T-helper 2 cell treated with Interferon-gamma antibody and Interleukin-4, amounts not matched to agents 5 μg/mL and 100 μg/mL, for 36 hours (primary cell): ENCODE results near the gene LAMA3.
A peak's percentile ranks its signal among the peaks of the same experiment; 100 is the strongest.

Source experiments
- DNase-seq: peaks from one replicate; pipeline ENCODE4 v3.0.0; 2021; ENCODE audit warnings: low spot score
- H3K27ac Mint-ChIP-seq: one replicate; pipeline ENCODE4 v1.8.0; 2021; ENCODE audit warnings: mild to moderate bottlenecking, mixed read lengths
- H3K27me3 Mint-ChIP-seq: one replicate; pipeline ENCODE4 v1.8.0; 2021; ENCODE audit warnings: low read depth, mixed read lengths
- H3K36me3 Mint-ChIP-seq: one replicate; pipeline ENCODE4 v1.8.0; 2021; ENCODE audit warnings: low read depth, mixed read lengths
- H3K4me1 Mint-ChIP-seq: one replicate; pipeline ENCODE4 v1.8.0; 2021; ENCODE audit warnings: low read depth, mixed read lengths
- H3K4me3 Mint-ChIP-seq: one replicate; pipeline ENCODE4 v1.8.0; 2022; ENCODE audit warnings: mild to moderate bottlenecking, moderate library complexity, mixed read lengths
- H3K9me3 Mint-ChIP-seq: one replicate; pipeline ENCODE4 v1.8.0; 2021; ENCODE audit warnings: mixed read lengths

Gene LAMA3

DNA sequence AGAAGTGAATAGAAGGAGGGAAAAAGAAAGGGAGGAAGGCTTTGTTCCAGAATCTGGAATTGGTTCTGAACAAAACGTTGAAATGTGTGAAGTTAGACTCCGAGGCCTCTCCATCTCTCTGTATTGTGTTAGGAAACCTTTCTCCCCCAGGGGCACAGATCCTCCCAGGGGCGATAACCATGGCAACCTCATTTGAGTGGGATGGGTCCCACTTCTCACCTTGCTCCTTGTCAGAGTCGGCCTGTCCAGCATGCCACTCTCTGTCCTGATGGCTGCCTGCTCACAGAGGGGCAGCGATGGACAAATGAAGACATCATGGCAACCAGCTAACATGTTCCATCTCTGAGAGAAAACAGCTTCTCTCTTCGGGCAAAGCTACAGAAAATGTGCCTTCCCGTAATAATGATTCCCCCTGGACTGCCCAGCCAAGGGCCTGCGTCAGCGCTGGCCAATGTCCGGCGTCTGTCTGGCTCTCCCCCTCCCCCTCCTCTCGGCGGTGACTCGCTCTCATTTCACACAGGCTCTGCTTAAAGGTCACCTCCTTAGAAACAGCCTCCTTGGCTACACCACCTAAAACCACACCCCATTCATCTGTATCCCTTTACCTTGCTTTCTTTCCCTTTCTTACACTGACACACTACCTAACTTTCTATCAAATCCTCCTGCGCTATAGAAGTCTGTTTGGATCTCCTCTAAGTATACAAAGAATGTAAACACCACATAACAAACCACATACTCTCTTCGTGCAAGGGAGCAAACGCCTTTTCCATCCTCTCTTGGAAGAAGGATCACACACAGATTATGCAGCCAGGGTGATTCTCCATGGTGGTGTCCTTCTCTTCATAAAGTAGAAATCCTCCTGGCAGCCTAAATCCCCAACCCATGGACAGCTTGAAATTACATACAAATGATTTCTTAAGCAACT lies 293.2 kb downstream of the LAMA3 start:
- Mint-ChIP-seq H3K27ac (no peak overlapping the region), H3K36me3 (peaks cover 2% of the 10 kb centered on the region), H3K4me1 (peaks cover 2% of the 10 kb centered on the region), H3K27me3 (peaks cover 28% of the 10 kb centered on the region), H3K9me3 (peaks cover 10% of the 10 kb centered on the region), H3K4me3 (no peak overlapping the region)
- no peak for DNase-seq

DNA sequence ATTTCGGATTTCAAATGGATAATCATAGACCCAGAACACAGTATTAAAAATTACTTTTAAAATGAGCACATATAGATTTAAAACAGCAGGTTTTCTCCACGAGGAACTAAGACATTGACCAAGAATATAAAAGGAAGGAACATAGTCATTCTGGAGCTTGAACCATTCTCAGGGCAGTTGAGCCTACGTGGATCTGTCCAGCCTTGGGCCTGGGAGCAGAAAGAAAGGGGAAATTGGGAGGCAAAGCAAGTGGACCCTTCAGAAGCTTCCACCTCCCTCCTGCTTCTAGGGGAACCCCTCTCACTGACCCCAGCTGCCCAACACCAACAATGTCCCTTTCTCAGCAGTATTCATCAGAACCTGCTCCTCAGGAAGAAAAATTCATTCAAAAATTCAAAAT lies 293.9 kb downstream of the LAMA3 start:
- no peak overlapping the region for H3K27ac Mint-ChIP-seq
- H3K27me3 Mint-ChIP-seq = peaks cover 29% of the 10 kb centered on the region
- peaks cover 10% of the 10 kb centered on the region for H3K9me3 Mint-ChIP-seq
- no peak overlapping the region for H3K4me3 Mint-ChIP-seq
- peaks cover 2% of the 10 kb centered on the region for H3K4me1 Mint-ChIP-seq
- DNase-seq = no peak
- peaks cover 3% of the 10 kb centered on the region for H3K36me3 Mint-ChIP-seq

DNA sequence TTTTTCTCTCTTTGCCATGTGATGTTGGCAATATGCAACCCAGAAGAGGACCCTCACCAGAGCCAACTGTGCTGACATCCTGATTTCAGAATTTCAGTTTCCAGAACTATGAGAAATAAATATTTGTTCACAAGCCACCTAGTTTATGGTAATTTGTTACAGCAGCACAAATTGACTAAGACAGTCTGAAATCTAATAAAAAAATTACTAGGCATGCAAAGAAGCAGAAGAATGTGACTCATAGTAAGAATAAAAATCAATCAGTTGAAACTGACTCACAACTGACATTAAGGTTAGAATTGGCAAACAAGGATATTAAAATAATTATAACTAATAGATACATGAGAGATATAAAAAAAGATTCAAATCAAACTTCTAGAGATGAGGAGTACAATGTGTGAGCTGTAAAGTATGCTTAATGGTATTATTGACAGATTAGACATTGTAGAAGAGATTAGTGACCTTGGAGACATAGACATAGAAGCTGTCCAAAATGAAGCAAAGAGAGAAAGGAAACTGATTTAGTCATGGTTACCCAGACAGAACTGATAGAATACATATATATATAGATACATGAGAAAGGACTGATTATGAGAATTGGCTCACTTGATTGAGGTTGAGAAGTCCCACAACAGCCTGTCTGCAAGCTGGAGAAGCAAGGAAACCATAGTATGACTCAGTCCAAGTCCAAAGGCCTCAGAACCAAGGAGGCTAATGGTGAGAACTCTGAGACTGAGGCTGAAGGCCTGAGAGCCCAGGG lies 297.5 kb downstream of the LAMA3 start:
- Mint-ChIP-seq H3K27ac (no peak overlapping the region), H3K4me3 (no peak overlapping the region), H3K9me3 (peaks cover 10% of the 10 kb centered on the region), H3K4me1 (peaks cover 15% of the 10 kb centered on the region), H3K27me3 (peaks cover 50% of the 10 kb centered on the region), H3K36me3 (peaks cover 5% of the 10 kb centered on the region)
- no peak for DNase-seq

DNA sequence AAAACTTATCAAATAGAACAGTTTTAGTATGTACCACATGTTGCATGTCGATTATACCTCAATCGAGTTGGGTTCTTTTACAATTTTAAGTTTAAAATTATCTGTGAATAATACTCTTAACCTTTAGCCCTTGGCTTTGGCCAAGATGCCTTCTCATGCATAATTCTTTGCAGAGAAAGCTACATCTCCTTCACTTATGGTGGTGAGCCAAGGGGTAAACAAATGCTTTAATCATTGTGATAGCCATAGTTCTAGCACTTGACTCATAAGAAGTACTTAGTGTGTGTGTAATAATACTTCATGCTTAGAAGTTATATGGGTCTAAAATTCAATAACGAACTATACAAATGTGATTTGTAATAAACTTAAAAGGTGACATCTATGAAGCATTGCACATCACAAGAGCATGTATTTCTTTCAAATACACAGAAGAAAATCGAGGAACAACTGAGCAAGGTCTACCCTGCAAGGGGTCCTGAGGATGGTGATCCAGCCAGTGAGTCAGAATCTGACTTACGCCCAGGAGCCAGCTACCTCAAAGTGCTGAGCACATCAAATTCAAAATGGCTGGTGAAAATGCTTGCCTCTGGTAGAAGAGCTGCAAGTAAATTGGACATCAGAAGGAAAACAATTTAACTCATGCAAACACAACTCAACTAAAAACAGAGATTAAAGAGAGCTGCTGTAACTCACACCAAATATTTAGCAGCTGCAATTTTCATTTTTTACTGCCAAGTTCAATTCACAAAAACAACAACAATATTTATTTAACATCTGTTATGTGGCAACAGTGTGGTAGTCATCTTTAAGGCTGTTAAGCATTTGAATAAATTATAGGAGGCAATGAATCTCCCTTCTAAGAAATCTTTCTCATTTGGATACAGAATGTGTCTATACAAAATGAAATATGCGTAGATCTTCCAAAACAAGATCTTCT lies 301.5 kb downstream of the LAMA3 start:
- no peak for DNase-seq
- H3K4me3 Mint-ChIP-seq = no peak overlapping the region
- H3K36me3 Mint-ChIP-seq = peaks cover 5% of the 10 kb centered on the region
- H3K9me3 Mint-ChIP-seq = peaks cover 8% of the 10 kb centered on the region
- no peak overlapping the region for H3K27ac Mint-ChIP-seq
- peaks cover 39% of the 10 kb centered on the region for H3K27me3 Mint-ChIP-seq
- H3K4me1 Mint-ChIP-seq = peaks cover 40% of the 10 kb centered on the region

GRCh38 chr18:23992089-23992940 lies 303.1 kb downstream of the LAMA3 start:
- H3K27ac Mint-ChIP-seq = peak overlapping the region; percentile 77

GRCh38 chr18:23992941-23993280 lies 303.7 kb downstream of the LAMA3 start:
- no peak for DNase-seq
- peak overlapping the region; percentile 74 for H3K4me3 Mint-ChIP-seq
- H3K9me3 Mint-ChIP-seq = no peaks in the 10 kb centered on the region
- H3K27me3 Mint-ChIP-seq = peaks cover 33% of the 10 kb centered on the region
- H3K27ac Mint-ChIP-seq = peak overlapping the region; percentile 77
- H3K36me3 Mint-ChIP-seq = peaks cover 3% of the 10 kb centered on the region
- peaks cover 40% of the 10 kb centered on the region for H3K4me1 Mint-ChIP-seq

More at GRCh38 chr18:23992089-23992940, 303.1 kb downstream of the LAMA3 start:
- Mint-ChIP-seq H3K4me3 (peak overlapping the region; percentile 74), H3K27me3 (peaks cover 36% of the 10 kb centered on the region), H3K9me3 (no peaks in the 10 kb centered on the region), H3K4me1 (peaks cover 40% of the 10 kb centered on the region), H3K36me3 (peaks cover 3% of the 10 kb centered on the region)
- DNase-seq = peak; percentile 32

GRCh38 chr18:23994361-23994902 lies 305.2 kb downstream of the LAMA3 start:
- peaks cover 38% of the 10 kb centered on the region for H3K4me1 Mint-ChIP-seq
- no peaks in the 10 kb centered on the region for H3K36me3 Mint-ChIP-seq
- DNase-seq = no peak
- no peaks in the 10 kb centered on the region for H3K9me3 Mint-ChIP-seq
- peaks cover 22% of the 10 kb centered on the region for H3K27me3 Mint-ChIP-seq
- H3K4me3 Mint-ChIP-seq = peak overlapping the region; percentile 42
- no peak overlapping the region for H3K27ac Mint-ChIP-seq

DNA sequence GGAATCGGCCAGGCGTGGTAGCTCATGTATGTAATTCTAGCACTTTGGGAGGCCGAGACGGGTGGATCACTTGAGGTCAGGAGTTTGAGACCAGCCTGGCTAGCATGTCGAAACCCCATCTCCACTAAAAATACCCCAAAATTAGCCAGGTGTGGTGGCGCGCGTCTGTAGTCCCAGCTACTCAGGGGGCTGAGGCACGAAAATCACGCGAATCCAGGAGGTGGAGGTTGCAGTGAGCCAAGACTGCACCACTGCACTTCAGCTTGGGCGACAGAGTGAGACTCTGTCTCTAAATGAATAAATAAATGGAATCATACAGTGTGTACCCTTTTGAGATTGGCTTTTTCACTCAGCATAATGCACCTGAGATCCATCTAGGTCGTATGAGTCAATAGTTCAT lies 305.9 kb downstream of the LAMA3 start:
- Mint-ChIP-seq H3K27me3 (peaks cover 14% of the 10 kb centered on the region), H3K4me1 (peaks cover 38% of the 10 kb centered on the region), H3K27ac (no peak overlapping the region), H3K4me3 (no peak overlapping the region), H3K9me3 (no peaks in the 10 kb centered on the region), H3K36me3 (no peaks in the 10 kb centered on the region)
- no peak for DNase-seq

DNA sequence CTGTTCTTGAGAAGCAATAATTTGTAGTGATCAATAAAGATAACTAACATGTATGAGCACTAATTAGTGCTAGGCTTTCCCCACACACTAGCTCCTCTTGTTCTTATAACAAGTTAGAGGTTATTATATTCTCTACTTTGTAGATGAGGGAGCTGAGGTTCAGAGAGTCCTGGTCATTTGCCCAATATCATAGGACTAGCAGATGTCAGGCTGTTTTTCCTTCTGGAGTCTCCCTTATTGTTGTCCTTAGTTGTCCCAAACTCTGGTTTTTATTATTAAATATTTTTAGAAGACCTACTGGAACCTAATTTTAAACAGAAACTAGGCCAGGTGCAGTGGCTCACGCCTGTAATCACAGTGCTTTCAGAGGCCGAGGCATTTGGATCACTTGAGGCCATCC lies 308.8 kb downstream of the LAMA3 start:
- no peak overlapping the region for H3K4me3 Mint-ChIP-seq
- no peaks in the 10 kb centered on the region for H3K36me3 Mint-ChIP-seq
- DNase-seq = no peak
- peaks cover 10% of the 10 kb centered on the region for H3K27me3 Mint-ChIP-seq
- H3K9me3 Mint-ChIP-seq = no peaks in the 10 kb centered on the region
- H3K4me1 Mint-ChIP-seq = peaks cover 33% of the 10 kb centered on the region
- H3K27ac Mint-ChIP-seq = no peak overlapping the region

- no peak for DNase-seq
- Mint-ChIP-seq H3K27me3 (peaks cover 13% of the 10 kb centered on the region), H3K36me3 (no peaks in the 10 kb centered on the region), H3K4me3 (no peak overlapping the region), H3K9me3 (no peaks in the 10 kb centered on the region), H3K4me1 (peaks cover 32% of the 10 kb centered on the region), H3K27ac (no peak overlapping the region)
These were observed 309.6 kb downstream of the LAMA3 start for GRCh38 chr18:23998820-23999219.

GRCh38 chr18:24000613-24001490 lies 311.6 kb downstream of the LAMA3 start:
- Mint-ChIP-seq H3K27me3 (peaks cover 16% of the 10 kb centered on the region), H3K4me1 (peaks cover 27% of the 10 kb centered on the region), H3K9me3 (no peaks in the 10 kb centered on the region), H3K4me3 (peak overlapping the region; percentile 13), H3K36me3 (no peaks in the 10 kb centered on the region), H3K27ac (peak overlapping the region; percentile 32)
- DNase-seq = no peak

GRCh38 chr18:24002479-24002878 lies 313.2 kb downstream of the LAMA3 start:
- H3K4me3 Mint-ChIP-seq = no peak overlapping the region
- H3K36me3 Mint-ChIP-seq = no peaks in the 10 kb centered on the region
- no peak for DNase-seq
- no peaks in the 10 kb centered on the region for H3K9me3 Mint-ChIP-seq
- H3K4me1 Mint-ChIP-seq = peaks cover 27% of the 10 kb centered on the region
- peaks cover 13% of the 10 kb centered on the region for H3K27me3 Mint-ChIP-seq
- H3K27ac Mint-ChIP-seq = no peak overlapping the region
